Panc1 (cell line): ENCODE results near the gene MTF1.

Experiments used
- POLR2AphosphoS5 ChIP-seq: IDR thresholded peaks from 2 replicates; pipeline ENCODE4 v1.6.1; 2012; ENCODE audit warnings: mild to moderate bottlenecking, low read depth, low read length, moderate library complexity
- SIN3A ChIP-seq: IDR thresholded peaks from 2 replicates; pipeline ENCODE4 v1.6.1; 2012; ENCODE audit warnings: low read depth, mild to moderate bottlenecking, low read length, moderate library complexity, borderline replicate concordance; ENCODE audit not compliant: insufficient read depth
- TF ChIP-seq, protein P1 (sequence below): fragments of 450-650 bp; IDR thresholded peaks from 2 replicates; pipeline ENCODE4 v1.5.1; 2017; ENCODE audit warnings: mild to moderate bottlenecking

DNA sequence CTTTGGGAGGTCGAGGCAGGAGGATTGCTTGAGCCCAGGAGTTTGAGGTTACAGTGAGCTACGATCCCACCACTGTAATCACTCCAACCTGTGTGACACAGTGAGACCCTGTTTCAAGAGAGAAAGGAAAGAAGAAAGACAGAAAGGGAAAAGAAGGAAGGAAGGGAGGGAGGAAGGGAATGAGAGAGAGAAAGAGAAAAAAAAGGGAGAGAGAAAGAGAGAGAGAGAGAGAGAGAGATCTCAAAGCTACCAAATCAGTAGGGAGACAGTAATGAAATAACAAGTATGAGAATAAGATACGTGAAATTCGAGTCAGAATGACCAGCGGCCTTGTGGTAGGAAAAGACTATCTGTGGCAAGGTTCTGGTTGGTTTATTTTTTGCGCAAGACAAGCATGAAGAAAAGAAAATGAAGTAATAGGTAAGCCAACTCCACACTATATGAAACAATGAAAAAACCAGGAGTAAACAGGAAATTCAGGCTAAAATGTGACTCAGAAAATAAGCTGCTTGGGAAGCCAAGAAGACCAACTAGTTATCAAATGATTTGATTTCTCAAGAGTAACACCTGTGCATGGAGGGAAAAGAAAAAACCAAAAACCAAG is 8.9 kb downstream of the MTF1 start:
- TF ChIP-seq POLR2AphosphoS5 (no peak), SIN3A (no peak)
- TF ChIP-seq, protein P1, sequence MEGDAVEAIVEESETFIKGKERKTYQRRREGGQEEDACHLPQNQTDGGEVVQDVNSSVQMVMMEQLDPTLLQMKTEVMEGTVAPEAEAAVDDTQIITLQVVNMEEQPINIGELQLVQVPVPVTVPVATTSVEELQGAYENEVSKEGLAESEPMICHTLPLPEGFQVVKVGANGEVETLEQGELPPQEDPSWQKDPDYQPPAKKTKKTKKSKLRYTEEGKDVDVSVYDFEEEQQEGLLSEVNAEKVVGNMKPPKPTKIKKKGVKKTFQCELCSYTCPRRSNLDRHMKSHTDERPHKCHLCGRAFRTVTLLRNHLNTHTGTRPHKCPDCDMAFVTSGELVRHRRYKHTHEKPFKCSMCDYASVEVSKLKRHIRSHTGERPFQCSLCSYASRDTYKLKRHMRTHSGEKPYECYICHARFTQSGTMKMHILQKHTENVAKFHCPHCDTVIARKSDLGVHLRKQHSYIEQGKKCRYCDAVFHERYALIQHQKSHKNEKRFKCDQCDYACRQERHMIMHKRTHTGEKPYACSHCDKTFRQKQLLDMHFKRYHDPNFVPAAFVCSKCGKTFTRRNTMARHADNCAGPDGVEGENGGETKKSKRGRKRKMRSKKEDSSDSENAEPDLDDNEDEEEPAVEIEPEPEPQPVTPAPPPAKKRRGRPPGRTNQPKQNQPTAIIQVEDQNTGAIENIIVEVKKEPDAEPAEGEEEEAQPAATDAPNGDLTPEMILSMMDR, result no peak
